ENCODE results near the gene UBE3D.

UBE3D gene

GRCh38 chr6:82882363-82883023 is 183.1 kb downstream of the UBE3D start:
- TF ChIP-seq TOX (CRISPR knock-in tag; IDR thresholded peaks at IDR 0.05; ENCODE audit: borderline replicate concordance) (no peak), ESRRG (CRISPR knock-in tag; IDR thresholded peaks at IDR 0.05) (no peak), PPARA (CRISPR knock-in tag; IDR thresholded peaks at IDR 0.05; ENCODE audit: borderline replicate concordance) (no peak), ZC3H10 (CRISPR knock-in tag; IDR thresholded peaks at IDR 0.05) (0 out of 2 replicates have a peak, but pooled peaks have one; percentile 23), ZNF565 (CRISPR knock-in tag; conservative IDR thresholded peaks at IDR 0.05; ENCODE audit: low read depth) (no peak), POU6F1 (CRISPR knock-in tag; IDR thresholded peaks at IDR 0.05; ENCODE audit: borderline replicate concordance, low read depth) (no peak), ZNF70 (CRISPR knock-in tag; IDR thresholded peaks at IDR 0.05) (no peak), ISL1 (CRISPR knock-in tag; IDR thresholded peaks at IDR 0.05) (peak; percentile 87)
- ATAC-seq, result no peak

DNA sequence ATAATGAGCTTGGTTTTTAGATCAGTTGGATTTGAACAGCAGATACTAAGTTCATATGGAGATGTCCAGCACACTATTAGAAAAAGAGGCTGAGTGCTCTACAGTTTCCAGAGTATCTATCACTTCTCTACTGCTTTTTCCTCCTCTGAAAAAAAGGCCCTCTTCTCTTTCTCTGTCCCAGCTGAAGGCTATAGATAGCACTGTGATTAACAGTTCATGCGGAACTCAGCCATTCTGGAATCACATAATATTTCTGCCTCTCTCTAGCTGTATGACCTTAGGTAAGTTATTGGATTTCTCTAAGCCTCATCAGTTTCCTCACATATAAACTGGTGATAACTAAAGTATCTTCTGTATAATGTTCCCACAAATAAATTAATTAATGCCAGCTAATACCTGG is 184.1 kb downstream of the UBE3D start:
- ATAC-seq, result no peak
- no peak for TF ChIP-seq ZFP3 (CRISPR knock-in tag; IDR thresholded peaks at IDR 0.05)
- no peak for TF ChIP-seq TCF4 (CRISPR knock-in tag; IDR thresholded peaks at IDR 0.05; ENCODE audit: borderline replicate concordance)
- TF ChIP-seq ESRRG (CRISPR knock-in tag; IDR thresholded peaks at IDR 0.05), result no peak
- TF ChIP-seq CREB5 (CRISPR knock-in tag; IDR thresholded peaks at IDR 0.05; ENCODE audit: low read depth), result no peak
- no peak for TF ChIP-seq ZNF8 (CRISPR knock-in tag; IDR thresholded peaks at IDR 0.05)
- no peak for TF ChIP-seq TOX (CRISPR knock-in tag; IDR thresholded peaks at IDR 0.05; ENCODE audit: borderline replicate concordance)
- no peak for TF ChIP-seq GLIS3 (CRISPR knock-in tag; IDR thresholded peaks at IDR 0.05)
- TF ChIP-seq RARB (CRISPR knock-in tag; IDR thresholded peaks at IDR 0.05), result no peak
- TF ChIP-seq ZC3H10 (CRISPR knock-in tag; IDR thresholded peaks at IDR 0.05), result no peak
- no peak for TF ChIP-seq OSR1 (CRISPR knock-in tag; IDR thresholded peaks at IDR 0.05)
- no peak for TF ChIP-seq ARNTL (CRISPR knock-in tag; IDR thresholded peaks at IDR 0.05; ENCODE audit: borderline replicate concordance, low read depth)
- TF ChIP-seq ZFP30 (CRISPR knock-in tag; IDR thresholded peaks at IDR 0.05), result no peak
- no peak for TF ChIP-seq PPARA (CRISPR knock-in tag; IDR thresholded peaks at IDR 0.05; ENCODE audit: borderline replicate concordance)
- TF ChIP-seq, protein P1, sequence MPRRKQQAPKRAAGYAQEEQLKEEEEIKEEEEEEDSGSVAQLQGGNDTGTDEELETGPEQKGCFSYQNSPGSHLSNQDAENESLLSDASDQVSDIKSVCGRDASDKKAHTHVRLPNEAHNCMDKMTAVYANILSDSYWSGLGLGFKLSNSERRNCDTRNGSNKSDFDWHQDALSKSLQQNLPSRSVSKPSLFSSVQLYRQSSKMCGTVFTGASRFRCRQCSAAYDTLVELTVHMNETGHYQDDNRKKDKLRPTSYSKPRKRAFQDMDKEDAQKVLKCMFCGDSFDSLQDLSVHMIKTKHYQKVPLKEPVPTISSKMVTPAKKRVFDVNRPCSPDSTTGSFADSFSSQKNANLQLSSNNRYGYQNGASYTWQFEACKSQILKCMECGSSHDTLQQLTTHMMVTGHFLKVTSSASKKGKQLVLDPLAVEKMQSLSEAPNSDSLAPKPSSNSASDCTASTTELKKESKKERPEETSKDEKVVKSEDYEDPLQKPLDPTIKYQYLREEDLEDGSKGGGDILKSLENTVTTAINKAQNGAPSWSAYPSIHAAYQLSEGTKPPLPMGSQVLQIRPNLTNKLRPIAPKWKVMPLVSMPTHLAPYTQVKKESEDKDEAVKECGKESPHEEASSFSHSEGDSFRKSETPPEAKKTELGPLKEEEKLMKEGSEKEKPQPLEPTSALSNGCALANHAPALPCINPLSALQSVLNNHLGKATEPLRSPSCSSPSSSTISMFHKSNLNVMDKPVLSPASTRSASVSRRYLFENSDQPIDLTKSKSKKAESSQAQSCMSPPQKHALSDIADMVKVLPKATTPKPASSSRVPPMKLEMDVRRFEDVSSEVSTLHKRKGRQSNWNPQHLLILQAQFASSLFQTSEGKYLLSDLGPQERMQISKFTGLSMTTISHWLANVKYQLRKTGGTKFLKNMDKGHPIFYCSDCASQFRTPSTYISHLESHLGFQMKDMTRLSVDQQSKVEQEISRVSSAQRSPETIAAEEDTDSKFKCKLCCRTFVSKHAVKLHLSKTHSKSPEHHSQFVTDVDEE (CRISPR knock-in tag; IDR thresholded peaks at IDR 0.05), result no peak

GRCh38 chr6:82878812-82879211 is 186.8 kb downstream of the UBE3D start:
- ATAC-seq, result no peak
- TF ChIP-seq OSR1 (CRISPR knock-in tag; IDR thresholded peaks at IDR 0.05) (no peak), ZNF8 (CRISPR knock-in tag; IDR thresholded peaks at IDR 0.05) (no peak), PATZ1 (CRISPR knock-in tag; IDR thresholded peaks at IDR 0.05; ENCODE audit: borderline replicate concordance) (no peak), ZNF565 (CRISPR knock-in tag; conservative IDR thresholded peaks at IDR 0.05; ENCODE audit: low read depth) (no peak), GLIS3 (CRISPR knock-in tag; IDR thresholded peaks at IDR 0.05) (no peak), ZNF70 (CRISPR knock-in tag; IDR thresholded peaks at IDR 0.05) (no peak), ZFP30 (CRISPR knock-in tag; IDR thresholded peaks at IDR 0.05) (no peak), PPARA (CRISPR knock-in tag; IDR thresholded peaks at IDR 0.05; ENCODE audit: borderline replicate concordance) (no peak), TOX (CRISPR knock-in tag; IDR thresholded peaks at IDR 0.05; ENCODE audit: borderline replicate concordance) (no peak), ISL1 (CRISPR knock-in tag; IDR thresholded peaks at IDR 0.05) (no peak)
- TF ChIP-seq, protein P1 (CRISPR knock-in tag; IDR thresholded peaks at IDR 0.05), result no peak
- TF ChIP-seq, protein P2, sequence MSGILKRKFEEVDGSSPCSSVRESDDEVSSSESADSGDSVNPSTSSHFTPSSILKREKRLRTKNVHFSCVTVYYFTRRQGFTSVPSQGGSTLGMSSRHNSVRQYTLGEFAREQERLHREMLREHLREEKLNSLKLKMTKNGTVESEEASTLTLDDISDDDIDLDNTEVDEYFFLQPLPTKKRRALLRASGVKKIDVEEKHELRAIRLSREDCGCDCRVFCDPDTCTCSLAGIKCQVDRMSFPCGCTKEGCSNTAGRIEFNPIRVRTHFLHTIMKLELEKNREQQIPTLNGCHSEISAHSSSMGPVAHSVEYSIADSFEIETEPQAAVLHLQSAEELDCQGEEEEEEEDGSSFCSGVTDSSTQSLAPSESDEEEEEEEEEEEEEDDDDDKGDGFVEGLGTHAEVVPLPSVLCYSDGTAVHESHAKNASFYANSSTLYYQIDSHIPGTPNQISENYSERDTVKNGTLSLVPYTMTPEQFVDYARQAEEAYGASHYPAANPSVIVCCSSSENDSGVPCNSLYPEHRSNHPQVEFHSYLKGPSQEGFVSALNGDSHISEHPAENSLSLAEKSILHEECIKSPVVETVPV (CRISPR knock-in tag; IDR thresholded peaks at IDR 0.05), result no peak

Data from SK-N-SH treated with all-trans-retinoic acid at 6 μM for 48 hours (cell line).